ENCODE measurements around the gene MSRB1. TPM values are rescaled to one million over a fixed set of nuclear protein-coding genes. Genes with fewer than 3 reads are reported as not detected.
"Not testable (repeated sequence)": the region's sequence is repeated elsewhere in the genome, so short reads cannot be mapped to it uniquely, and the experiment has no call there.

Gene MSRB1
- total RNA-seq, 1 donor from 2014 or later: 21.0 TPM

- Mint-ChIP-seq H3K4me1 (ENCODE audit: unreplicated experiment) (peaks cover 42% of the 10 kb centered on the region), H3K9me3 (ENCODE audit: unreplicated experiment) (no peaks in the 10 kb centered on the region), H3K27ac (ENCODE audit: unreplicated experiment) (peak within 1 kb of the TSS; percentile 92), H3K36me3 (ENCODE audit: unreplicated experiment) (peaks cover 14% of the 10 kb centered on the region), H3K4me3 (ENCODE audit: unreplicated experiment) (peak within 1 kb of the TSS; percentile 87), H3K27me3 (ENCODE audit: unreplicated experiment) (no peaks in the 10 kb centered on the region)
- TF ChIP-seq, protein P1, sequence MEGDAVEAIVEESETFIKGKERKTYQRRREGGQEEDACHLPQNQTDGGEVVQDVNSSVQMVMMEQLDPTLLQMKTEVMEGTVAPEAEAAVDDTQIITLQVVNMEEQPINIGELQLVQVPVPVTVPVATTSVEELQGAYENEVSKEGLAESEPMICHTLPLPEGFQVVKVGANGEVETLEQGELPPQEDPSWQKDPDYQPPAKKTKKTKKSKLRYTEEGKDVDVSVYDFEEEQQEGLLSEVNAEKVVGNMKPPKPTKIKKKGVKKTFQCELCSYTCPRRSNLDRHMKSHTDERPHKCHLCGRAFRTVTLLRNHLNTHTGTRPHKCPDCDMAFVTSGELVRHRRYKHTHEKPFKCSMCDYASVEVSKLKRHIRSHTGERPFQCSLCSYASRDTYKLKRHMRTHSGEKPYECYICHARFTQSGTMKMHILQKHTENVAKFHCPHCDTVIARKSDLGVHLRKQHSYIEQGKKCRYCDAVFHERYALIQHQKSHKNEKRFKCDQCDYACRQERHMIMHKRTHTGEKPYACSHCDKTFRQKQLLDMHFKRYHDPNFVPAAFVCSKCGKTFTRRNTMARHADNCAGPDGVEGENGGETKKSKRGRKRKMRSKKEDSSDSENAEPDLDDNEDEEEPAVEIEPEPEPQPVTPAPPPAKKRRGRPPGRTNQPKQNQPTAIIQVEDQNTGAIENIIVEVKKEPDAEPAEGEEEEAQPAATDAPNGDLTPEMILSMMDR (IDR thresholded peaks at IDR 0.05): no peak
- peak; percentile 100 for DNase-seq (ENCODE audit: extremely low spot score, unreplicated experiment)
Measured at GRCh38 chr16:1964506-1965395, 21.8 kb upstream of the MSRB1 start, which contains the start of gene RPS2. RPS2 (minus strand) TSS chr16:1964826; CDS start chr16:1964625, 201 bp downstream.

- no peak for DNase-seq (ENCODE audit: extremely low spot score, unreplicated experiment)
- no peaks in the 10 kb centered on the region for H3K9me3 Mint-ChIP-seq (ENCODE audit: unreplicated experiment)
- H3K36me3 Mint-ChIP-seq (ENCODE audit: unreplicated experiment): peaks cover 14% of the 10 kb centered on the region
- H3K27ac Mint-ChIP-seq (ENCODE audit: unreplicated experiment): peak overlapping the region; percentile 90
- H3K4me3 Mint-ChIP-seq (ENCODE audit: unreplicated experiment): peak overlapping the region; percentile 87
- peaks cover 42% of the 10 kb centered on the region for H3K4me1 Mint-ChIP-seq (ENCODE audit: unreplicated experiment)
- TF ChIP-seq, protein P1 (IDR thresholded peaks at IDR 0.05): peak; percentile 13
- no peaks in the 10 kb centered on the region for H3K27me3 Mint-ChIP-seq (ENCODE audit: unreplicated experiment)
Measured at GRCh38 chr16:1963806-1964505, 21.0 kb upstream of the MSRB1 start.

DNA sequence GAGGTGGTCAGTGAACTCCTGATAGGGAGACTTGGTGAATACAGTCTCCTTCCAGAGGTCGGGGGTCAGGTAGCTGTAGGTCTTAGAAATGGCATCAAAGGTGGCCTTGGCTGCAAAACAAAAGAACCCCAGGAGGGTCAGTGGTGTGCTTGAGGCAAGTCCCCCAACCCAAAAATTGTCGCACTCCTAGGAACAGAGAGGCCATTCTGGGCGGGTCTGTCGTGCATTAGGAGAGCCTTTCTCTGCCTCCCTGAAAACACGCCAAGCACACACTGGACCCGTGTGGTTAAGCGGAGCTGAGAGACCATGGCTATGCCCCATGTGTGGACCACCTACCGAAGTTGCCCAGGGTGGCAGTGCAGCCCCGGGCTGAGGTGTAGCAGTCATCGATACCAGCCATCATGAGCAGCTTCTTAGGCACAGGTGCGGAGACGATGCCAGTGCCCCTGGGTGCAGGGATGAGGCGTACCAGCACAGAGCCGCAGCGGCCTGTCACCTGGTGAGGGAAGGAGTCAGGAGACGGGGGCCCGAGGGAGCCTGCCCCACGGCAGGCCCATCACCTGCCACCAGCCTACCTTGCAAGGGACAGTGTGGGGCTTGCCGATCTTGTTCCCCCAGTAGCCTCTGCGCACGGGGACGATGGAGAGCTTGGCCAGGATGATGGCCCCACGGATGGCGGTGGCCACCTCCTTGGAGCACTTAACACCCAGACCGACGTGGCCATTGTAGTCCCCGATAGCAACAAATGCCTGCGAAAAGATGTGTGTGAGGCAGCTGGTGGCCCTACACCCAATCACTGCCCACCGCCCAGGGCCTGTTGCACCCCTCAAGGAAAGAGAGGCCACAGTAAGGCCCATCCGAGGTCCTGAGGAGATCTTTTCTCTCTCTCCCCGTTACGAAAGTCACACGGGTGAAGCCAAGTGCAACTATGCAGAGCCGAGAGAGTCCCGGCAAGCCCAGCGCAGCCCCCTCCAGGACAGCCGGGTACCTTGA is 19.5 kb upstream of the MSRB1 start:
- peak overlapping the region; percentile 87 for H3K4me3 Mint-ChIP-seq (ENCODE audit: unreplicated experiment)
- H3K27me3 Mint-ChIP-seq (ENCODE audit: unreplicated experiment); DNase-seq (ENCODE audit: extremely low spot score, unreplicated experiment); H3K9me3 Mint-ChIP-seq (ENCODE audit: unreplicated experiment): not testable (repeated sequence)
- peaks cover 42% of the 10 kb centered on the region for H3K4me1 Mint-ChIP-seq (ENCODE audit: unreplicated experiment)
- H3K27ac Mint-ChIP-seq (ENCODE audit: unreplicated experiment): peak overlapping the region; percentile 90
- peaks cover 14% of the 10 kb centered on the region for H3K36me3 Mint-ChIP-seq (ENCODE audit: unreplicated experiment)

- Mint-ChIP-seq H3K4me1 (ENCODE audit: unreplicated experiment) (peaks cover 41% of the 10 kb centered on the region), H3K27ac (ENCODE audit: unreplicated experiment) (no peak overlapping the region), H3K36me3 (ENCODE audit: unreplicated experiment) (peaks cover 14% of the 10 kb centered on the region)
Measured at GRCh38 chr16:1961651-1962067, 18.7 kb upstream of the MSRB1 start.

More at GRCh38 chr16:1961651-1962067, 18.7 kb upstream of the MSRB1 start:
- no peak for DNase-seq (ENCODE audit: extremely low spot score, unreplicated experiment)
- Mint-ChIP-seq H3K27me3 (ENCODE audit: unreplicated experiment) (no peaks in the 10 kb centered on the region), H3K9me3 (ENCODE audit: unreplicated experiment) (no peaks in the 10 kb centered on the region), H3K4me3 (ENCODE audit: unreplicated experiment) (no peak overlapping the region)
- TF ChIP-seq, protein P1 (IDR thresholded peaks at IDR 0.05): no peak

All from osteocyte (in vitro differentiated cells).